ENCODE data around the gene ZNF407.

- TF ChIP-seq CTCF (IDR thresholded peaks at IDR 0.05; ENCODE audit: low read length), result no peak
- TF ChIP-seq EZH2 (optimal IDR thresholded peaks at IDR 0.05; ENCODE audit: low read depth, low read length), result no peak
- TF ChIP-seq EZH2phosphoT487 (IDR thresholded peaks at IDR 0.05; ENCODE audit: low read length), result no peak
Measured at GRCh38 chr18:74597034-74597661, 522 bp upstream of the ZNF407 start.

Measured in MM.1S (cell line).